GM19043 (cell line): ENCODE measurements around the gene ACSS2.

Experiments
- ATAC-seq: cut with Tn5 transposase; IDR thresholded peaks from one replicate; pipeline ENCODE4 v1.9.1; 2021; ENCODE audit warnings: low read depth; ENCODE audit not compliant: unreplicated experiment

ACSS2 gene

GRCh38 chr20:34970846-34971560 is 94.6 kb downstream of the ACSS2 start:
- no peak for ATAC-seq

- ATAC-seq, result no peak
Measured at GRCh38 chr20:34971561-34972235, 95.3 kb downstream of the ACSS2 start.

GRCh38 chr20:34974246-34974645 is 97.8 kb downstream of the ACSS2 start:
- ATAC-seq, result no peak

DNA sequence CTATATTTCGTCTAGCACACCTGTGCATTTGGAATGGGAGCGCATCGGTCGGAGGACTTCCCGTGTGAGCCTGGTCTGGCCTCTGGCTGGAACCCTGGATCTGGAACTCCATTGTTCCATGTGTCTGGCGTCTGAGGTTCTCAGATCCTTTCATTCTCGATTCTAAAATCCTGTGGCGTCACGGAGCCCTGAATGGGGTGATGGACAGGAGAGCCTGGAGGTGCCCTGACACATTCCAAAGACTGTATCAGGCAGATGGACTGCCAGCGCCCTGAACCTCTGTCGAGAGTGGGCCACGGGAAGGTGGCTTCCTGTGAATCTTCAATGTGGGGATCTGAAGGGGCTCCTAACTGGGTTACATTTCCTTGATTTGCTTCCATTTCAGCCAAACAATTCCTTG is 99.9 kb downstream of the ACSS2 start:
- ATAC-seq, result no peak
